B cell (primary cell): ENCODE results near the gene BFSP1.

Experiments
- EZH2 ChIP-seq: IDR thresholded peaks from 2 replicates; pipeline ENCODE4 v1.6.1; 2012; ENCODE audit warnings: borderline replicate concordance, low read depth, mild to moderate bottlenecking, moderate library complexity, low read length; ENCODE audit not compliant: insufficient read depth, poor library complexity, severe bottlenecking
- TF ChIP-seq, protein P1 (sequence below): fragments of 200-600 bp; IDR thresholded peaks from one replicate; pipeline ENCODE4 v1.8.0; 2022; ENCODE audit warnings: antibody characterized with exemption, mild to moderate bottlenecking

- TF ChIP-seq, protein P1, sequence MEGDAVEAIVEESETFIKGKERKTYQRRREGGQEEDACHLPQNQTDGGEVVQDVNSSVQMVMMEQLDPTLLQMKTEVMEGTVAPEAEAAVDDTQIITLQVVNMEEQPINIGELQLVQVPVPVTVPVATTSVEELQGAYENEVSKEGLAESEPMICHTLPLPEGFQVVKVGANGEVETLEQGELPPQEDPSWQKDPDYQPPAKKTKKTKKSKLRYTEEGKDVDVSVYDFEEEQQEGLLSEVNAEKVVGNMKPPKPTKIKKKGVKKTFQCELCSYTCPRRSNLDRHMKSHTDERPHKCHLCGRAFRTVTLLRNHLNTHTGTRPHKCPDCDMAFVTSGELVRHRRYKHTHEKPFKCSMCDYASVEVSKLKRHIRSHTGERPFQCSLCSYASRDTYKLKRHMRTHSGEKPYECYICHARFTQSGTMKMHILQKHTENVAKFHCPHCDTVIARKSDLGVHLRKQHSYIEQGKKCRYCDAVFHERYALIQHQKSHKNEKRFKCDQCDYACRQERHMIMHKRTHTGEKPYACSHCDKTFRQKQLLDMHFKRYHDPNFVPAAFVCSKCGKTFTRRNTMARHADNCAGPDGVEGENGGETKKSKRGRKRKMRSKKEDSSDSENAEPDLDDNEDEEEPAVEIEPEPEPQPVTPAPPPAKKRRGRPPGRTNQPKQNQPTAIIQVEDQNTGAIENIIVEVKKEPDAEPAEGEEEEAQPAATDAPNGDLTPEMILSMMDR = no peak
- no peak for TF ChIP-seq EZH2
Observed at GRCh38 chr20:17569616-17570346, 38.6 kb upstream of the BFSP1 start, which contains the start of gene DSTN.
